Astrocyte (in vitro differentiated cells and primary cell): ENCODE data around the gene PKHD1. TPM values are rescaled to one million over a fixed set of nuclear protein-coding genes. Genes with fewer than 3 reads are reported as not detected.
"Not testable (repeated sequence)": the region's sequence is repeated elsewhere in the genome, so short reads cannot be mapped to it uniquely, and the experiment has no call there.

ENCODE experiments used
- DNase-seq: peaks from one replicate; pipeline ENCODE4 v3.0.0-alpha.2; 2010; ENCODE audit warnings: low read depth
- FAIRE-seq: peaks from 2 replicates; lab custom pipeline; 2011; peaks lifted over from hg19 to GRCh38; lab: Jason Lieb, UNC
- H2AFZ ChIP-seq: 2 replicates; pipeline ENCODE4 v1.6.0; 2012; ENCODE audit warnings: low read depth, low read length, inconsistent platforms
- H3K27ac ChIP-seq: 2 replicates; pipeline ENCODE4 v1.5.1; 2011; ENCODE audit warnings: low read depth, low read length, inconsistent platforms
- H3K27me3 ChIP-seq: 2 replicates; pipeline ENCODE4 v1.6.0; 2011; ENCODE audit warnings: low read length, inconsistent platforms; ENCODE audit not compliant: insufficient read depth
- H3K36me3 ChIP-seq: 2 replicates; pipeline ENCODE4 v1.5.1; 2011; ENCODE audit warnings: low read length, inconsistent platforms; ENCODE audit not compliant: insufficient read depth
- H3K4me1 ChIP-seq: 2 replicates; pipeline ENCODE4 v1.5.1; 2011; ENCODE audit warnings: low read length, inconsistent platforms; ENCODE audit not compliant: insufficient read depth
- H3K4me2 ChIP-seq: 2 replicates; pipeline ENCODE4 v1.6.0; 2012; ENCODE audit warnings: low read length, inconsistent platforms
- H3K4me3 ChIP-seq: 2 replicates; pipeline ENCODE4 v1.5.1; 2011; ENCODE audit warnings: low read depth, mild to moderate bottlenecking, low read length, inconsistent platforms; ENCODE audit not compliant: insufficient read depth
- H3K79me2 ChIP-seq: 2 replicates; pipeline ENCODE4 v1.6.0; 2012; ENCODE audit warnings: mild to moderate bottlenecking, low read length, inconsistent platforms; ENCODE audit not compliant: insufficient read depth
- H3K9ac ChIP-seq: 2 replicates; pipeline ENCODE4 v1.6.0; 2012; ENCODE audit warnings: mild to moderate bottlenecking, low read length, inconsistent platforms
- H3K9me3 ChIP-seq: 2 replicates; pipeline ENCODE4 v1.5.1; 2012; ENCODE audit warnings: low read depth, mild to moderate bottlenecking, low read length, inconsistent platforms; ENCODE audit not compliant: insufficient read depth
- H4K20me1 ChIP-seq: 2 replicates; pipeline ENCODE4 v1.6.0; 2012; ENCODE audit warnings: low read length, inconsistent platforms; ENCODE audit not compliant: insufficient read depth
- H3K27ac Mint-ChIP-seq: one replicate; pipeline ENCODE4 v1.8.0; 2021; ENCODE audit warnings: mild to moderate bottlenecking, mixed read lengths; ENCODE audit not compliant: unreplicated experiment
- H3K27me3 Mint-ChIP-seq: one replicate; pipeline ENCODE4 v1.8.0; 2021; ENCODE audit warnings: low read depth, mixed read lengths; ENCODE audit not compliant: unreplicated experiment
- H3K36me3 Mint-ChIP-seq: one replicate; pipeline ENCODE4 v1.8.0; 2021; ENCODE audit warnings: low read depth, mixed read lengths; ENCODE audit not compliant: unreplicated experiment
- H3K4me1 Mint-ChIP-seq: one replicate; pipeline ENCODE4 v1.8.0; 2021; ENCODE audit warnings: low read depth, mixed read lengths; ENCODE audit not compliant: unreplicated experiment
- H3K4me3 Mint-ChIP-seq: one replicate; pipeline ENCODE4 v1.8.0; 2021; ENCODE audit warnings: mild to moderate bottlenecking, moderate library complexity, mixed read lengths; ENCODE audit not compliant: unreplicated experiment
- H3K9me3 Mint-ChIP-seq: one replicate; pipeline ENCODE4 v1.8.0; 2021; ENCODE audit warnings: mild to moderate bottlenecking, mixed read lengths; ENCODE audit not compliant: unreplicated experiment
- EZH2 ChIP-seq: IDR thresholded peaks from 2 replicates; pipeline ENCODE4 v1.6.1; 2012; ENCODE audit warnings: mild to moderate bottlenecking, low read length, inconsistent platforms; ENCODE audit not compliant: insufficient read depth
- total RNA-seq: library from RNA; stranded (reverse); gene quantifications from 2 replicates; pipeline ENCODE4 v1.2.1, GENCODE V29; 2021
- TF ChIP-seq, protein P1 (sequence below): IDR thresholded peaks from 2 replicates; pipeline ENCODE4 v1.5.1; 2011; ENCODE audit warnings: low read depth, mild to moderate bottlenecking, inconsistent platforms, low read length, moderate library complexity; ENCODE audit not compliant: insufficient read depth

Gene PKHD1
- total RNA-seq, 1 donor from 2014 or later: 0.16 TPM

DNA sequence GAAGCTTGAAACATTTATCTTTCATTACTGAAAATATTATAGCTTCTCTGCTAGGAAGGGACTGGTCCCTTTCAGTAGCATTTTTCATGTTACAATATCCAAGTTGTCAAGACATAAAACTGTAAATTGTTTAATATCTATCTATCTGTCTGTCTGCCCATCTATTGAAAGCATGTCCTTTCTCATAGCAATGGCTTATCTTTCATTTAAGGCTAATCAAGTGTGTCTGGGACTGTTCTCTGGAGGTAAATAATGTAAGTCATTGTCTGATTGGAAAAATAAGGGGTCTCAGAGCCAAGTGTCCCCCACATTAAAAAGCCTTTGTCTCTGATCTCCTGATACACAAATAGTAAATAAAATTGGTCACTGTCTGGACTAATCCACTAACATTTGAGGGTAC is 135.5 kb downstream of the PKHD1 start:
- Mint-ChIP-seq H3K9me3 (no peaks in the 10 kb centered on the region), H3K27me3 (no peaks in the 10 kb centered on the region), H3K4me3 (no peak overlapping the region), H3K27ac (no peak overlapping the region), H3K36me3 (no peaks in the 10 kb centered on the region), H3K4me1 (no peaks in the 10 kb centered on the region)
- DNase-seq (no peak), FAIRE-seq (no peak)
- no peak for TF ChIP-seq EZH2
- TF ChIP-seq, protein P1, sequence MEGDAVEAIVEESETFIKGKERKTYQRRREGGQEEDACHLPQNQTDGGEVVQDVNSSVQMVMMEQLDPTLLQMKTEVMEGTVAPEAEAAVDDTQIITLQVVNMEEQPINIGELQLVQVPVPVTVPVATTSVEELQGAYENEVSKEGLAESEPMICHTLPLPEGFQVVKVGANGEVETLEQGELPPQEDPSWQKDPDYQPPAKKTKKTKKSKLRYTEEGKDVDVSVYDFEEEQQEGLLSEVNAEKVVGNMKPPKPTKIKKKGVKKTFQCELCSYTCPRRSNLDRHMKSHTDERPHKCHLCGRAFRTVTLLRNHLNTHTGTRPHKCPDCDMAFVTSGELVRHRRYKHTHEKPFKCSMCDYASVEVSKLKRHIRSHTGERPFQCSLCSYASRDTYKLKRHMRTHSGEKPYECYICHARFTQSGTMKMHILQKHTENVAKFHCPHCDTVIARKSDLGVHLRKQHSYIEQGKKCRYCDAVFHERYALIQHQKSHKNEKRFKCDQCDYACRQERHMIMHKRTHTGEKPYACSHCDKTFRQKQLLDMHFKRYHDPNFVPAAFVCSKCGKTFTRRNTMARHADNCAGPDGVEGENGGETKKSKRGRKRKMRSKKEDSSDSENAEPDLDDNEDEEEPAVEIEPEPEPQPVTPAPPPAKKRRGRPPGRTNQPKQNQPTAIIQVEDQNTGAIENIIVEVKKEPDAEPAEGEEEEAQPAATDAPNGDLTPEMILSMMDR: no peak
- Histone ChIP-seq H3K36me3 (no peaks in the 10 kb centered on the region), H3K9ac (no peak overlapping the region), H4K20me1 (no peaks in the 10 kb centered on the region), H3K9me3 (no peaks in the 10 kb centered on the region), H3K79me2 (no peaks in the 10 kb centered on the region), H3K4me1 (no peaks in the 10 kb centered on the region), H3K4me2 (no peak overlapping the region), H3K27ac (no peak overlapping the region), H2AFZ (no peak overlapping the region), H3K4me3 (no peak overlapping the region), H3K27me3 (no peaks in the 10 kb centered on the region)

GRCh38 chr6:51949526-51949925 is 137.9 kb downstream of the PKHD1 start:
- Histone ChIP-seq H3K9me3 (no peaks in the 10 kb centered on the region), H3K4me2 (no peak overlapping the region), H3K36me3 (no peaks in the 10 kb centered on the region), H3K4me3 (no peak overlapping the region), H3K27ac (no peak overlapping the region), H3K79me2 (no peaks in the 10 kb centered on the region), H2AFZ (no peak overlapping the region), H3K9ac (no peak overlapping the region), H3K27me3 (no peaks in the 10 kb centered on the region), H4K20me1 (no peaks in the 10 kb centered on the region), H3K4me1 (no peaks in the 10 kb centered on the region)
- no peak for DNase-seq
- Mint-ChIP-seq H3K4me3 (no peak overlapping the region), H3K9me3 (no peaks in the 10 kb centered on the region), H3K27me3 (no peaks in the 10 kb centered on the region), H3K4me1 (no peaks in the 10 kb centered on the region), H3K36me3 (no peaks in the 10 kb centered on the region), H3K27ac (no peak overlapping the region)
- no peak for FAIRE-seq
- TF ChIP-seq, protein P1: no peak
- TF ChIP-seq EZH2: no peak

DNA sequence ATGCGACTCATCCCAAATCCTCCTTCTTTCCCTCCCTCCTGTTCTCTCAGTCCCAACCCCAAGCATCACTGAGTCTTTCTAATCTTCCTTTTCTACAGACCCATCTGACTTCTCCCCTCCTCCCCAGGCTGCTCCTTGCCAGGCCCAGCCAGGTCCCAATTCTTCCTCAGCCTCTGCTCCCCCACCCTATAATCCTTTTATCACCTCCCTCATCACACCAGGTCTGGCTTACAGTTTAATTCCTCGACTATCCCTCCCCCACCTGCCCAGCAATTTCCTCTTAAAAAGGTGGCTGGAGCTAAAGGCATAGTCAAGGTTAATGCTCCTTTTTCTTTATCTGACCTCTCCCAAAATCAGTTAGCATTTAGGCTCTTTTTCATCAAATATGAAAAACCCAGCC is 147.7 kb downstream of the PKHD1 start:
- DNase-seq, H3K36me3 ChIP-seq, H4K20me1 ChIP-seq, H3K9me3 Mint-ChIP-seq, H3K27me3 Mint-ChIP-seq, H2AFZ ChIP-seq, H3K9me3 ChIP-seq, H3K9ac ChIP-seq, H3K27ac Mint-ChIP-seq, H3K4me1 Mint-ChIP-seq, H3K4me2 ChIP-seq, H3K4me3 ChIP-seq, H3K79me2 ChIP-seq, FAIRE-seq, H3K4me3 Mint-ChIP-seq, H3K36me3 Mint-ChIP-seq, H3K27me3 ChIP-seq, H3K4me1 ChIP-seq, H3K27ac ChIP-seq: not testable (repeated sequence)
